Lower lobe of right lung (tissue), 2 donors: Measurements from ENCODE around the gene OR8K1. TPM values are rescaled to one million over a fixed set of nuclear protein-coding genes. Genes with fewer than 3 reads are reported as not detected.

Experiments used
- ATAC-seq, 2 donors: fragments of 200-7000 bp; cut with Tn5 transposase; one replicate each; pipeline ENCODE4 v1.9.1; 2020 to 2022; ENCODE audit warnings: mild to moderate bottlenecking in 2 of 2, moderate library complexity in 2 of 2
- DNase-seq: peaks from one replicate; pipeline ENCODE4 v3.0.0-alpha.2; 2020
- H3K27ac ChIP-seq: fragments of 200-600 bp; one replicate; pipeline ENCODE4 v1.8.0; 2022
- H3K27me3 ChIP-seq: fragments of 200-600 bp; one replicate; pipeline ENCODE4 v1.8.0; 2022; ENCODE audit warnings: low read depth
- H3K36me3 ChIP-seq: fragments of 200-600 bp; one replicate; pipeline ENCODE4 v1.8.0; 2022; ENCODE audit warnings: mild to moderate bottlenecking
- H3K4me1 ChIP-seq: fragments of 200-600 bp; one replicate; pipeline ENCODE4 v1.8.0; 2022
- H3K4me3 ChIP-seq: fragments of 200-600 bp; one replicate; pipeline ENCODE4 v1.8.0; 2022; ENCODE audit warnings: mild to moderate bottlenecking
- H3K9me3 ChIP-seq: fragments of 200-600 bp; one replicate; pipeline ENCODE4 v1.8.0; 2022
- CTCF ChIP-seq: fragments of 200-600 bp; IDR thresholded peaks from one replicate; pipeline ENCODE4 v1.8.0; 2022; ENCODE audit warnings: antibody characterized with exemption, mild to moderate bottlenecking
- intact Hi-C: fragments of 100-400 bp; cut with DNase I; formaldehyde crosslinking; loops from one replicate; pipeline ENCODE4 v1.11.0; 2022
- total RNA-seq: library from RNA; stranded (reverse); fragmentation: NEBNext Ultra II Directional; extraction: Animal tissue kit (Norgen Biotek cat#: 25700); gene quantifications from one replicate; pipeline ENCODE4 v1.2.1, GENCODE V29; 2021
- donor health status: DM: no; HTN: yes; CAD: no; lungs with severe emphysema.

OR8K1 gene
- total RNA-seq, 1 donor from 2014 or later: not detected

- ATAC-seq: no peak
- Histone ChIP-seq H3K4me1 (no peaks in the 10 kb centered on the region), H3K9me3 (no peaks in the 10 kb centered on the region), H3K27ac (no peak overlapping the region), H3K27me3 (no peaks in the 10 kb centered on the region), H3K36me3 (no peaks in the 10 kb centered on the region), H3K4me3 (no peak overlapping the region)
- intact Hi-C loops: no loop called here
- TF ChIP-seq CTCF: no peak
- no peak for DNase-seq
Measured at GRCh38 chr11:56396047-56396446, 50.2 kb downstream of the OR8K1 start.

Other genes with a start within 250 kb of the OR8K1 start
- not detected for gene OR8H2, start 242.4 kb upstream of the OR8K1 start, total RNA-seq
- gene OR8H3, start 223.7 kb upstream of the OR8K1 start, total RNA-seq: not detected
- not detected for gene OR8J3, start 205.8 kb upstream of the OR8K1 start, total RNA-seq
- not detected for gene OR8K5, start 185.7 kb upstream of the OR8K1 start, total RNA-seq
- not detected for gene OR5J2, start 169.4 kb upstream of the OR8K1 start, total RNA-seq
- not detected for gene OR5T2, start 111.8 kb upstream of the OR8K1 start, total RNA-seq
- not detected for gene OR5T3, start 93.8 kb upstream of the OR8K1 start, total RNA-seq
- gene OR5T1, start 71.9 kb upstream of the OR8K1 start, total RNA-seq: not detected
- gene OR8H1, start 53.8 kb upstream of the OR8K1 start, total RNA-seq: not detected
- gene OR8K3, start 30.9 kb upstream of the OR8K1 start, total RNA-seq: not detected
- not detected for gene OR8J1, start 8.3 kb downstream of the OR8K1 start, total RNA-seq
- not detected for gene OR8U1, start 29.6 kb downstream of the OR8K1 start, total RNA-seq
- not detected for gene OR5AL1, start 66.7 kb downstream of the OR8K1 start, total RNA-seq
- gene OR5M3, start 127.3 kb downstream of the OR8K1 start, total RNA-seq: not detected
- gene OR5M8, start 145.3 kb downstream of the OR8K1 start, total RNA-seq: not detected
- gene OR5M11, start 197.2 kb downstream of the OR8K1 start, total RNA-seq: not detected
- gene OR5M10, start 231.7 kb downstream of the OR8K1 start, total RNA-seq: not detected